IPS DF 4.7 (cell line): ENCODE measurements around the gene HTR4.

Experiments
- DNase-seq: peaks from one replicate; pipeline ENCODE4 v3.0.0-alpha.2; 2013; ENCODE audit warnings: low spot score; ENCODE audit errors: extremely low read depth

HTR4 gene

GRCh38 chr5:148663509-148663908 is 9.2 kb upstream of the HTR4 start:
- DNase-seq: no peak

GRCh38 chr5:148660346-148660660 is 6.0 kb upstream of the HTR4 start:
- no peak for DNase-seq

- no peak for DNase-seq
Observed at GRCh38 chr5:148659641-148660345, 5.5 kb upstream of the HTR4 start.

- DNase-seq: no peak
Observed at GRCh38 chr5:148653291-148653835, 964 bp downstream of the HTR4 start.

- DNase-seq: no peak
Observed at GRCh38 chr5:148651528-148651927, 2.8 kb downstream of the HTR4 start.

GRCh38 chr5:148645527-148645926 is 8.8 kb downstream of the HTR4 start:
- DNase-seq: no peak

- DNase-seq: no peak
Observed at GRCh38 chr5:148641735-148642134, 12.6 kb downstream of the HTR4 start.

GRCh38 chr5:148640471-148640870 is 13.9 kb downstream of the HTR4 start:
- no peak for DNase-seq

- no peak for DNase-seq
Observed at GRCh38 chr5:148639081-148639480, 15.2 kb downstream of the HTR4 start.

GRCh38 chr5:148636353-148636752 is 18.0 kb downstream of the HTR4 start:
- no peak for DNase-seq

GRCh38 chr5:148635321-148636083 is 18.8 kb downstream of the HTR4 start:
- DNase-seq: no peak

GRCh38 chr5:148633067-148633377 is 21.3 kb downstream of the HTR4 start:
- DNase-seq: no peak

GRCh38 chr5:148632255-148633066 is 21.9 kb downstream of the HTR4 start:
- DNase-seq: no peak

GRCh38 chr5:148626986-148627385 is 27.3 kb downstream of the HTR4 start:
- no peak for DNase-seq

- DNase-seq: no peak
Observed at GRCh38 chr5:148626081-148626613, 28.2 kb downstream of the HTR4 start.

GRCh38 chr5:148625250-148625649 is 29.1 kb downstream of the HTR4 start:
- no peak for DNase-seq

- DNase-seq: no peak
Observed at GRCh38 chr5:148623741-148624140, 30.6 kb downstream of the HTR4 start.

- no peak for DNase-seq
Observed at GRCh38 chr5:148623101-148623500, 31.2 kb downstream of the HTR4 start.

GRCh38 chr5:148620696-148621095 is 33.6 kb downstream of the HTR4 start:
- DNase-seq: no peak

GRCh38 chr5:148620091-148620490 is 34.2 kb downstream of the HTR4 start:
- DNase-seq: no peak

- no peak for DNase-seq
Observed at GRCh38 chr5:148619484-148619883, 34.8 kb downstream of the HTR4 start.
